ENCODE data around the gene CCDC68.
"Not testable (repeated sequence)": the region's sequence is repeated elsewhere in the genome, so short reads cannot be mapped to it uniquely, and the experiment has no call there.

The CCDC68 gene

GRCh38 chr18:54871231-54871630 lies 88.0 kb downstream of the CCDC68 start:
- no peak for DNase-seq

- no peak for DNase-seq
Observed at GRCh38 chr18:54867131-54867530, 92.1 kb downstream of the CCDC68 start.

- no peak for DNase-seq
Observed at GRCh38 chr18:54860941-54861340, 98.3 kb downstream of the CCDC68 start.

GRCh38 chr18:54859667-54860421 lies 99.4 kb downstream of the CCDC68 start:
- DNase-seq = no peak

- DNase-seq = no peak
Observed at GRCh38 chr18:54857499-54857898, 101.8 kb downstream of the CCDC68 start.

- DNase-seq = no peak
Observed at GRCh38 chr18:54856105-54856646, 103.1 kb downstream of the CCDC68 start.

- not testable (repeated sequence) for DNase-seq
Observed at GRCh38 chr18:54855050-54855449, 104.2 kb downstream of the CCDC68 start.

GRCh38 chr18:54852780-54853675 lies 106.2 kb downstream of the CCDC68 start:
- DNase-seq = no peak
